GM10266 (cell line): ENCODE results near the gene GABRG3.

Experiments
- DNase-seq: peaks from one replicate; pipeline ENCODE4 v3.0.0; 2012; ENCODE audit errors: extremely low spot score
- TF ChIP-seq, protein P1 (sequence below): IDR thresholded peaks from 2 replicates; pipeline ENCODE4 v1.5.1; 2012; ENCODE audit warnings: mild to moderate bottlenecking, low read depth; ENCODE audit not compliant: control insufficient read depth, insufficient read depth; ENCODE audit errors: missing control alignments

GABRG3 gene

DNA sequence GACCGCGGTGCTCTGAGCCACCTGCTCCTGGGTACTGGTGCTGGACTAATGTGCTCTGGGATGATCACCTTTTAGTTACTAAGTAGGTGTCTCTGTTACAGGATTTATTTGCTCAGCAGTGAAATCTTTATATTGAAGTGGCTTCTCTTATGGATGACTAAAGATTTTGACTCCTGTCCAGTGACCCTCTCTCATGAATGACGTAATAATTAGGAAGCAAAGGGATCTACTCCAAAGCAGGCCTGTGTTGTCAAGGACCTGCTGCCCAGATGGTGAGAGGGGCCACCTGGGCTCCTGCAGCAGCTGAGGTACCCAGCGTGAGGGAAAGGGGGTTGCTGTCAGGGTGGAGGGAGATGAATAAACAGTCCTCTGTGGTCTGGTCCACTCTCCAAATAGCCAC is 263.6 kb downstream of the GABRG3 start:
- DNase-seq: no peak
- TF ChIP-seq, protein P1, sequence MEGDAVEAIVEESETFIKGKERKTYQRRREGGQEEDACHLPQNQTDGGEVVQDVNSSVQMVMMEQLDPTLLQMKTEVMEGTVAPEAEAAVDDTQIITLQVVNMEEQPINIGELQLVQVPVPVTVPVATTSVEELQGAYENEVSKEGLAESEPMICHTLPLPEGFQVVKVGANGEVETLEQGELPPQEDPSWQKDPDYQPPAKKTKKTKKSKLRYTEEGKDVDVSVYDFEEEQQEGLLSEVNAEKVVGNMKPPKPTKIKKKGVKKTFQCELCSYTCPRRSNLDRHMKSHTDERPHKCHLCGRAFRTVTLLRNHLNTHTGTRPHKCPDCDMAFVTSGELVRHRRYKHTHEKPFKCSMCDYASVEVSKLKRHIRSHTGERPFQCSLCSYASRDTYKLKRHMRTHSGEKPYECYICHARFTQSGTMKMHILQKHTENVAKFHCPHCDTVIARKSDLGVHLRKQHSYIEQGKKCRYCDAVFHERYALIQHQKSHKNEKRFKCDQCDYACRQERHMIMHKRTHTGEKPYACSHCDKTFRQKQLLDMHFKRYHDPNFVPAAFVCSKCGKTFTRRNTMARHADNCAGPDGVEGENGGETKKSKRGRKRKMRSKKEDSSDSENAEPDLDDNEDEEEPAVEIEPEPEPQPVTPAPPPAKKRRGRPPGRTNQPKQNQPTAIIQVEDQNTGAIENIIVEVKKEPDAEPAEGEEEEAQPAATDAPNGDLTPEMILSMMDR: no peak

DNA sequence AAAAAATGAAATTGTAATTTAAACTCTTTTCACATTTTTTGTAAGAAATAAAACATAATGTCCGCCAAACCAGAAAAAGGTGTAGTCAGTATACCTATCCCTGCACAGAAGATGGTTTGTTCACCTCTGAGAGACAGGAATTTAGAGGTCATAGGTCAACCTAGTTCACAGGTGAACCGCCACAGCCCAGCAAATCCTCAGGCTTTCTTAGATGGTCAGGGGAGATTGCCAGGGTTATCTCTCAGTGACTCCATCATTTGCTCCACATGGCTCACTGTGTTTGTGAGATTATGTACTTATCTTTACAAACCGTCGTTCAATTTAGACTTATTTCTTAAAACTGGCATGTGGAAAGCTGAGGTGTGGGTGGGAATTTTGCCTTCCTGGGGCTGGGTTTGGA is 264.2 kb downstream of the GABRG3 start:
- DNase-seq: no peak
- TF ChIP-seq, protein P1: no peak

GRCh38 chr15:27235681-27236080 is 264.7 kb downstream of the GABRG3 start:
- no peak for DNase-seq
- TF ChIP-seq, protein P1: no peak

- DNase-seq: no peak
- TF ChIP-seq, protein P1: no peak
Observed at GRCh38 chr15:27237319-27237939, 266.4 kb downstream of the GABRG3 start.

DNA sequence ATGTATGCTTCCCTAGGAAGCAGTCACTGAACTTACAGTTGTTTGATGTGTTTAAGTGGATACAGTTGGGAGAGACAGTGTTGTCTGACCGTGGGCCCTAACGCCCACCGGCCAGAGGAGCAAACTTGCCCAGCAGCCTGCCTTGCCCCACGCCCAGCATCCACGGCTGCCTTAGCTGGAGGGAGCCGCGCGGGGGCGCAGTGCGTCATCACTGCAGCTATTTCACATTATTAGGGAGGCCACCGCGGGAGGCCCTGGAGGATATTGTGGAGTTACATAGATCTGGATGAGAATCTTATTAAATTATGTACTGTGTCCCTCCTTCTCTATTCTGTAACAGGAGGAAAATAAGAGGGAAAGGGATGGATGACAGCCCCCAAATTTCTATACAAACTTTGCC is 267.2 kb downstream of the GABRG3 start:
- DNase-seq: no peak
- TF ChIP-seq, protein P1: no peak

GRCh38 chr15:27238707-27239423 is 267.9 kb downstream of the GABRG3 start:
- DNase-seq: no peak
- TF ChIP-seq, protein P1: no peak

GRCh38 chr15:27241943-27242342 is 271.0 kb downstream of the GABRG3 start:
- no peak for DNase-seq
- TF ChIP-seq, protein P1: no peak
